ENCODE results near the gene FSTL3.
A peak's percentile ranks its signal among the peaks of the same experiment; 100 is the strongest.
"Not testable (repeated sequence)": the region's sequence is repeated elsewhere in the genome, so short reads cannot be mapped to it uniquely, and the experiment has no call there.

FSTL3 gene
- total RNA-seq = 1.8 to 2.0 reads per million in 2 donors

GRCh38 chr19:676339-677105 lies at the start of gene FSTL3:
Gene FSTL3, plus strand, starts transcription at chr19:676392. Its CDS starts 32 bp downstream, at chr19:676424.
- no peak for DNase-seq

- not testable (repeated sequence) for DNase-seq
These were observed 49.6 kb upstream of the FSTL3 start for GRCh38 chr19:626566-626965.

GRCh38 chr19:628168-628567 lies 48.0 kb upstream of the FSTL3 start:
- DNase-seq = no peak

- not testable (repeated sequence) for DNase-seq
These were observed 46.7 kb upstream of the FSTL3 start for GRCh38 chr19:629515-629914.

GRCh38 chr19:629961-630714 lies 46.1 kb upstream of the FSTL3 start:
- no peak for DNase-seq

GRCh38 chr19:632579-633067 lies 43.6 kb upstream of the FSTL3 start:
- DNase-seq = no peak

GRCh38 chr19:633068-633785 lies 43.0 kb upstream of the FSTL3 start, which contains the start of gene POLRMT:
Gene POLRMT, minus strand, starts transcription at chr19:633537. Its CDS starts 25 bp downstream, at chr19:633512.
- DNase-seq = peak; percentile 91

GRCh38 chr19:633786-634639 lies 42.2 kb upstream of the FSTL3 start:
- no peak for DNase-seq

GRCh38 chr19:634975-635652 lies 41.1 kb upstream of the FSTL3 start:
- DNase-seq = no peak

GRCh38 chr19:638906-639252 lies 37.3 kb upstream of the FSTL3 start:
- DNase-seq = no peak

- peak; percentile 99 for DNase-seq
These were observed 36.7 kb upstream of the FSTL3 start, which contains the start of gene FGF22 for GRCh38 chr19:639253-640160. Gene FGF22, plus strand, starts transcription at chr19:639879. Its CDS starts 47 bp downstream, at chr19:639926.

- no peak for DNase-seq
These were observed 36.0 kb upstream of the FSTL3 start for GRCh38 chr19:640161-640558.

GRCh38 chr19:640606-641189 lies 35.5 kb upstream of the FSTL3 start:
- DNase-seq = no peak

- no peak for DNase-seq
These were observed 34.5 kb upstream of the FSTL3 start for GRCh38 chr19:641702-642101.

- no peak for DNase-seq
These were observed 33.1 kb upstream of the FSTL3 start for GRCh38 chr19:642767-643727.

GRCh38 chr19:643736-644135 lies 32.5 kb upstream of the FSTL3 start:
- DNase-seq = no peak

GRCh38 chr19:644363-644762 lies 31.8 kb upstream of the FSTL3 start:
- no peak for DNase-seq

- DNase-seq = no peak
These were observed 31.4 kb upstream of the FSTL3 start for GRCh38 chr19:644789-645188.

Data from activated gamma-delta T cell (primary cell).